T-helper 22 cell (primary cell): ENCODE data around the gene PLEKHH1.
"Not testable (repeated sequence)": the region's sequence is repeated elsewhere in the genome, so short reads cannot be mapped to it uniquely, and the experiment has no call there.

Experiments used
- DNase-seq: peaks from one replicate; pipeline ENCODE4 v3.0.0-alpha.2; 2020; ENCODE audit warnings: low read depth

PLEKHH1 gene

GRCh38 chr14:67583711-67584644 is 50.9 kb downstream of the PLEKHH1 start:
- DNase-seq, result no peak

GRCh38 chr14:67584978-67585377 is 51.9 kb downstream of the PLEKHH1 start:
- no peak for DNase-seq

GRCh38 chr14:67586369-67586768 is 53.3 kb downstream of the PLEKHH1 start:
- DNase-seq, result no peak

- no peak for DNase-seq
Observed at GRCh38 chr14:67589204-67589770, 56.2 kb downstream of the PLEKHH1 start.

- DNase-seq, result not testable (repeated sequence)
Observed at GRCh38 chr14:67593650-67594049, 60.6 kb downstream of the PLEKHH1 start.

- no peak for DNase-seq
Observed at GRCh38 chr14:67595392-67595791, 62.3 kb downstream of the PLEKHH1 start.

- peak; percentile 87 for DNase-seq
Observed at GRCh38 chr14:67599698-67600561, 66.8 kb downstream of the PLEKHH1 start, which contains the start of gene PIGH. Gene PIGH (minus strand): TSS chr14:67600268. CDS start chr14:67600203, 65 bp downstream.

- DNase-seq, result not testable (repeated sequence)
Observed at GRCh38 chr14:67600562-67600974, 67.5 kb downstream of the PLEKHH1 start.

- no peak for DNase-seq
Observed at GRCh38 chr14:67602076-67602475, 69.0 kb downstream of the PLEKHH1 start.

GRCh38 chr14:67602995-67603545 is 70.0 kb downstream of the PLEKHH1 start:
- DNase-seq, result no peak

GRCh38 chr14:67607646-67608045 is 74.6 kb downstream of the PLEKHH1 start:
- DNase-seq, result no peak

GRCh38 chr14:67609642-67610310 is 76.7 kb downstream of the PLEKHH1 start:
- DNase-seq, result no peak

GRCh38 chr14:67610491-67610890 is 77.4 kb downstream of the PLEKHH1 start:
- DNase-seq, result no peak

GRCh38 chr14:67618617-67619063 is 85.5 kb downstream of the PLEKHH1 start:
- no peak for DNase-seq

- DNase-seq, result peak; percentile 94
Observed at GRCh38 chr14:67619446-67620216, 86.5 kb downstream of the PLEKHH1 start, which contains the start of gene ARG2. Gene ARG2 (plus strand): TSS chr14:67619920. CDS start chr14:67619978, 58 bp downstream.

- no peak for DNase-seq
Observed at GRCh38 chr14:67620217-67620785, 87.2 kb downstream of the PLEKHH1 start.

- no peak for DNase-seq
Observed at GRCh38 chr14:67622675-67623074, 89.6 kb downstream of the PLEKHH1 start.

GRCh38 chr14:67623114-67623513 is 90.0 kb downstream of the PLEKHH1 start:
- DNase-seq, result no peak

GRCh38 chr14:67626131-67626530 is 93.0 kb downstream of the PLEKHH1 start:
- not testable (repeated sequence) for DNase-seq

GRCh38 chr14:67627519-67627918 is 94.4 kb downstream of the PLEKHH1 start:
- DNase-seq, result no peak
